Astrocyte (in vitro differentiated cells and primary cell): ENCODE results near the gene ZFP69B. TPM values are rescaled to one million over a fixed set of nuclear protein-coding genes. Genes with fewer than 3 reads are reported as not detected.

Experiments used
- DNase-seq: peaks from one replicate; pipeline ENCODE4 v3.0.0-alpha.2; 2010; ENCODE audit warnings: low read depth
- FAIRE-seq: peaks from 2 replicates; lab custom pipeline; 2011; peaks lifted over from hg19 to GRCh38; lab: Jason Lieb, UNC
- H2AFZ ChIP-seq: 2 replicates; pipeline ENCODE4 v1.6.0; 2012; ENCODE audit warnings: low read depth, low read length, inconsistent platforms
- H3K27ac ChIP-seq: 2 replicates; pipeline ENCODE4 v1.5.1; 2011; ENCODE audit warnings: low read depth, low read length, inconsistent platforms
- H3K27me3 ChIP-seq: 2 replicates; pipeline ENCODE4 v1.6.0; 2011; ENCODE audit warnings: low read length, inconsistent platforms; ENCODE audit not compliant: insufficient read depth
- H3K36me3 ChIP-seq: 2 replicates; pipeline ENCODE4 v1.5.1; 2011; ENCODE audit warnings: low read length, inconsistent platforms; ENCODE audit not compliant: insufficient read depth
- H3K4me1 ChIP-seq: 2 replicates; pipeline ENCODE4 v1.5.1; 2011; ENCODE audit warnings: low read length, inconsistent platforms; ENCODE audit not compliant: insufficient read depth
- H3K4me2 ChIP-seq: 2 replicates; pipeline ENCODE4 v1.6.0; 2012; ENCODE audit warnings: low read length, inconsistent platforms
- H3K4me3 ChIP-seq: 2 replicates; pipeline ENCODE4 v1.5.1; 2011; ENCODE audit warnings: low read depth, mild to moderate bottlenecking, low read length, inconsistent platforms; ENCODE audit not compliant: insufficient read depth
- H3K79me2 ChIP-seq: 2 replicates; pipeline ENCODE4 v1.6.0; 2012; ENCODE audit warnings: mild to moderate bottlenecking, low read length, inconsistent platforms; ENCODE audit not compliant: insufficient read depth
- H3K9ac ChIP-seq: 2 replicates; pipeline ENCODE4 v1.6.0; 2012; ENCODE audit warnings: mild to moderate bottlenecking, low read length, inconsistent platforms
- H3K9me3 ChIP-seq: 2 replicates; pipeline ENCODE4 v1.5.1; 2012; ENCODE audit warnings: low read depth, mild to moderate bottlenecking, low read length, inconsistent platforms; ENCODE audit not compliant: insufficient read depth
- H4K20me1 ChIP-seq: 2 replicates; pipeline ENCODE4 v1.6.0; 2012; ENCODE audit warnings: low read length, inconsistent platforms; ENCODE audit not compliant: insufficient read depth
- H3K27ac Mint-ChIP-seq: one replicate; pipeline ENCODE4 v1.8.0; 2021; ENCODE audit warnings: mild to moderate bottlenecking, mixed read lengths; ENCODE audit not compliant: unreplicated experiment
- H3K27me3 Mint-ChIP-seq: one replicate; pipeline ENCODE4 v1.8.0; 2021; ENCODE audit warnings: low read depth, mixed read lengths; ENCODE audit not compliant: unreplicated experiment
- H3K36me3 Mint-ChIP-seq: one replicate; pipeline ENCODE4 v1.8.0; 2021; ENCODE audit warnings: low read depth, mixed read lengths; ENCODE audit not compliant: unreplicated experiment
- H3K4me1 Mint-ChIP-seq: one replicate; pipeline ENCODE4 v1.8.0; 2021; ENCODE audit warnings: low read depth, mixed read lengths; ENCODE audit not compliant: unreplicated experiment
- H3K4me3 Mint-ChIP-seq: one replicate; pipeline ENCODE4 v1.8.0; 2021; ENCODE audit warnings: mild to moderate bottlenecking, moderate library complexity, mixed read lengths; ENCODE audit not compliant: unreplicated experiment
- H3K9me3 Mint-ChIP-seq: one replicate; pipeline ENCODE4 v1.8.0; 2021; ENCODE audit warnings: mild to moderate bottlenecking, mixed read lengths; ENCODE audit not compliant: unreplicated experiment
- CTCF ChIP-seq: IDR thresholded peaks from 2 replicates; pipeline ENCODE4 v1.5.1; 2011; ENCODE audit warnings: low read depth, mild to moderate bottlenecking, inconsistent platforms, low read length, moderate library complexity; ENCODE audit not compliant: insufficient read depth
- EZH2 ChIP-seq: IDR thresholded peaks from 2 replicates; pipeline ENCODE4 v1.6.1; 2012; ENCODE audit warnings: mild to moderate bottlenecking, low read length, inconsistent platforms; ENCODE audit not compliant: insufficient read depth
- total RNA-seq: library from RNA; stranded (reverse); gene quantifications from 2 replicates; pipeline ENCODE4 v1.2.1, GENCODE V29; 2021

The ZFP69B gene
- total RNA-seq, 1 donor from 2014 or later, result 5.4 TPM

GRCh38 chr1:40411294-40411693 lies 39.0 kb upstream of the ZFP69B start:
- no peaks in the 10 kb centered on the region for H4K20me1 ChIP-seq
- no peaks in the 10 kb centered on the region for H3K9me3 Mint-ChIP-seq
- H3K9ac ChIP-seq, result no peak overlapping the region
- no peaks in the 10 kb centered on the region for H3K27me3 ChIP-seq
- H3K36me3 ChIP-seq, result peaks cover 7% of the 10 kb centered on the region
- no peak overlapping the region for H3K27ac Mint-ChIP-seq
- H3K4me3 ChIP-seq, result no peak overlapping the region
- H2AFZ ChIP-seq, result no peak overlapping the region
- H3K9me3 ChIP-seq, result no peaks in the 10 kb centered on the region
- no peak overlapping the region for H3K4me3 Mint-ChIP-seq
- H3K27me3 Mint-ChIP-seq, result no peaks in the 10 kb centered on the region
- no peaks in the 10 kb centered on the region for H3K4me1 Mint-ChIP-seq
- no peak for TF ChIP-seq CTCF
- no peak for TF ChIP-seq EZH2
- no peak overlapping the region for H3K27ac ChIP-seq
- no peaks in the 10 kb centered on the region for H3K4me1 ChIP-seq
- peaks cover 6% of the 10 kb centered on the region for H3K79me2 ChIP-seq
- H3K4me2 ChIP-seq, result no peak overlapping the region
- peaks cover 20% of the 10 kb centered on the region for H3K36me3 Mint-ChIP-seq
- FAIRE-seq, result no peak
- no peak for DNase-seq

- Mint-ChIP-seq H3K27ac (no peak overlapping the region), H3K4me1 (no peaks in the 10 kb centered on the region), H3K9me3 (no peaks in the 10 kb centered on the region), H3K4me3 (no peak overlapping the region), H3K36me3 (peaks cover 23% of the 10 kb centered on the region), H3K27me3 (no peaks in the 10 kb centered on the region)
- TF ChIP-seq EZH2 (no peak), CTCF (no peak)
- Histone ChIP-seq H3K27ac (no peak overlapping the region), H3K79me2 (peaks cover 6% of the 10 kb centered on the region), H3K27me3 (no peaks in the 10 kb centered on the region), H3K4me1 (no peaks in the 10 kb centered on the region), H4K20me1 (no peaks in the 10 kb centered on the region), H3K4me2 (no peak overlapping the region), H3K4me3 (no peak overlapping the region), H3K9me3 (no peaks in the 10 kb centered on the region), H3K36me3 (peaks cover 10% of the 10 kb centered on the region), H2AFZ (no peak overlapping the region), H3K9ac (no peak overlapping the region)
- FAIRE-seq (no peak), DNase-seq (no peak)
Measured at GRCh38 chr1:40411843-40412242, 38.4 kb upstream of the ZFP69B start.

DNA sequence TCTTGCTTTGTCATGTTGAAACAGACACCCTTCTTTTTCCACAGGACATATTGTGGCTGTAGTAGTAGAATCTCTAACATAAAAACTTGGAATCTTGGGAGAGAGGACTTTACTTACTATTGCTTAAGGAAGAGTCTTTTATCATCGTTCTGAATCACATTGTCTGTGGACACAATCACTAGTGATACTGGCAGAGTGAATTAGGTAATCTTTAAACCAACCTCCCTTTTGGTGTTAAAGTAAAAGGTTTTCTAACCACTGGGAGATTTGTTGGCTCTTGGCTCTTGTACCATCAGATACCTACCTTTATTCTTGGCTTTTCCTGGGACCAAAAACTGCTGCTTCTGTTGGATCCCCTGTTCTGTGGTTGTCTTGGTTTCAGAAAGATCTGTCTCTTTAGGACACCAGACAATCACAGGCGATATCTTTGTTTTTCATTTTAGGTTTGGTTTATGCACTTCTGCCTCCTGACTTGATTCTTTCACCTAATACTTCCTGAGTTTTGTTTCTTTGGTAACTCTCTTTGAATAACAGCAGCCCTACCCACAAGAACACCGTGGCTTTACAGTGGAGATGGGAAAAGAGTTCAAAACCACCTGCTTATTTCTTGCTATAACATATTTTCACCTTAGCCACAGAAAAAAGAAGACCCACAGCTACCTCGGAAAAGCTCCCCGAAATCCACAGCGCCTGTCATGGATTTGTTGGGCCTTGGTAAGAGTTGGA lies 36.6 kb upstream of the ZFP69B start:
- Histone ChIP-seq H3K9ac (no peak overlapping the region), H3K27ac (no peak overlapping the region), H3K79me2 (peaks cover 3% of the 10 kb centered on the region), H4K20me1 (no peaks in the 10 kb centered on the region), H3K4me1 (no peaks in the 10 kb centered on the region), H3K4me2 (no peak overlapping the region), H3K36me3 (peaks cover 11% of the 10 kb centered on the region), H3K9me3 (no peaks in the 10 kb centered on the region), H3K27me3 (no peaks in the 10 kb centered on the region), H2AFZ (no peak overlapping the region), H3K4me3 (no peak overlapping the region)
- no peak overlapping the region for H3K4me3 Mint-ChIP-seq
- no peak for FAIRE-seq
- no peak for TF ChIP-seq CTCF
- TF ChIP-seq EZH2, result no peak
- H3K4me1 Mint-ChIP-seq, result no peaks in the 10 kb centered on the region
- peaks cover 31% of the 10 kb centered on the region for H3K36me3 Mint-ChIP-seq
- no peak for DNase-seq
- H3K27me3 Mint-ChIP-seq, result no peaks in the 10 kb centered on the region
- H3K27ac Mint-ChIP-seq, result no peak overlapping the region
- no peaks in the 10 kb centered on the region for H3K9me3 Mint-ChIP-seq
